Measurements from ENCODE around the gene ARFGAP2. TPM values are rescaled to one million over a fixed set of nuclear protein-coding genes. Genes with fewer than 3 reads are reported as not detected.
A peak's percentile ranks its signal among the peaks of the same experiment; 100 is the strongest.

The ARFGAP2 gene
- total RNA-seq, 1 experiment from 2014 or later, result 73.5 TPM

DNA sequence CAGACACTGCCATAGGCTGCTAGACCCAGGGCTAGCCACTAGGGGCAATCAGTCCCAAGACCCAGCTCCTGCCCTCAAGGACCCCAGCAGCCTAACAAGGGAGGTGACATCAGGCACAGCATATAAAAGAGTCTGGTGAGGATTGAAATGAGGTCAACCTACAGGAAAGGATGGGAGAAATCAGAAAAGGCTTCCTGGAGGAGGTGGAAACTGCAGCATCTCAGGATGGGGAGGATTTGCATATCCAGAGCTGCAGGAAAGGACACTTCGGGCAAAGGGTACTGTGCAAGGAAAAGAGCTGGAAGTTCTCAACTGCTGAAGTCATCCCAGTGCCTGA lies 2.9 kb upstream of the ARFGAP2 start:
- no peaks in the 10 kb centered on the region for H3K27me3 ChIP-seq (ENCODE audit: insufficient read depth, low read length)
- no peak overlapping the region for H2AFZ ChIP-seq (ENCODE audit: low read depth, low read length, poor library complexity, severe bottlenecking)
- TF ChIP-seq POLR2AphosphoS5 (IDR thresholded peaks at IDR 0.05; ENCODE audit: low read depth, low read length) (no peak), RAD21 (IDR thresholded peaks at IDR 0.05; ENCODE audit: low read depth) (peak; percentile 55)
- TF ChIP-seq, protein P1, sequence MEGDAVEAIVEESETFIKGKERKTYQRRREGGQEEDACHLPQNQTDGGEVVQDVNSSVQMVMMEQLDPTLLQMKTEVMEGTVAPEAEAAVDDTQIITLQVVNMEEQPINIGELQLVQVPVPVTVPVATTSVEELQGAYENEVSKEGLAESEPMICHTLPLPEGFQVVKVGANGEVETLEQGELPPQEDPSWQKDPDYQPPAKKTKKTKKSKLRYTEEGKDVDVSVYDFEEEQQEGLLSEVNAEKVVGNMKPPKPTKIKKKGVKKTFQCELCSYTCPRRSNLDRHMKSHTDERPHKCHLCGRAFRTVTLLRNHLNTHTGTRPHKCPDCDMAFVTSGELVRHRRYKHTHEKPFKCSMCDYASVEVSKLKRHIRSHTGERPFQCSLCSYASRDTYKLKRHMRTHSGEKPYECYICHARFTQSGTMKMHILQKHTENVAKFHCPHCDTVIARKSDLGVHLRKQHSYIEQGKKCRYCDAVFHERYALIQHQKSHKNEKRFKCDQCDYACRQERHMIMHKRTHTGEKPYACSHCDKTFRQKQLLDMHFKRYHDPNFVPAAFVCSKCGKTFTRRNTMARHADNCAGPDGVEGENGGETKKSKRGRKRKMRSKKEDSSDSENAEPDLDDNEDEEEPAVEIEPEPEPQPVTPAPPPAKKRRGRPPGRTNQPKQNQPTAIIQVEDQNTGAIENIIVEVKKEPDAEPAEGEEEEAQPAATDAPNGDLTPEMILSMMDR (IDR thresholded peaks at IDR 0.05 in 2 of 3, conservative IDR thresholded peaks at IDR 0.05 in 1 of 3; ENCODE audit: borderline replicate concordance in 1 of 3, insufficient read depth in 1 of 3, low read depth in 2 of 3, low read length in 2 of 3), result peak; percentile 33 to 75 (median 65); a peak in 5 of 6 replicates
- ChIA-PET POLR2A (no interaction called here), CTCF (interaction anchor here (0.8 to 2.7 kb wide), 6 partner anchors 10 to 175 kb away, joined by 3 to 10 read pairs (median 3); partner anchors contain the start of gene DDB2), RAD21 (ENCODE audit: low non-redundant PET in 1 of 2, low total read pairs in 2 of 2, uncharacterized antibody in 2 of 2, unreplicated experiment in 2 of 2) (no interaction called here)
- H3K9me2 ChIP-seq (ENCODE audit: insufficient read depth), result no peaks in the 10 kb centered on the region
- intact Hi-C loops (cut with micrococcal nuclease), result loop anchor here (5.0 kb wide), 1 partner anchor 38 kb away; no protein-coding TSS in a partner anchor
- H3K4me3 ChIP-seq (replicated peaks in 1 of 2; ENCODE audit: low read depth in 1 of 2, low read length in 2 of 2), result no peak overlapping the region
- no peak overlapping the region for H3K27ac ChIP-seq (ENCODE audit: low read depth, low read length)
- no peaks in the 10 kb centered on the region for H3K9me3 ChIP-seq (ENCODE audit: control insufficient read depth in 1 of 2, insufficient read depth in 1 of 2, low read depth in 1 of 2, low read length in 2 of 2)
- no TSS peak for BruUV-seq (replicated peaks)
- H3K79me2 ChIP-seq (ENCODE audit: insufficient read depth, low read length), result peaks cover 41% of the 10 kb centered on the region
- no peak overlapping the region for H3K9ac ChIP-seq (ENCODE audit: low read length)
- H3K36me3 ChIP-seq (ENCODE audit: control insufficient read depth in 1 of 2, insufficient read depth in 2 of 2, low read length in 2 of 2), result peaks cover 0 to 9% of the 10 kb centered on the region in 2 experiments; a peak in 1 of 4 replicates
- peaks cover 12 to 28% of the 10 kb centered on the region in 2 experiments; a peak in 3 of 4 replicates for H3K4me1 ChIP-seq (ENCODE audit: control insufficient read depth in 1 of 2, insufficient read depth in 2 of 2, low read length in 2 of 2)
- DNase-seq (ENCODE audit: low read depth, low spot score), result no peak
- no peaks in the 10 kb centered on the region for H4K20me1 ChIP-seq (ENCODE audit: insufficient read depth)
- no peak overlapping the region for H3K4me2 ChIP-seq (ENCODE audit: low read length)
- peak; percentile 23; the same call in 1 of the 2 replicates for ATAC-seq

DNA sequence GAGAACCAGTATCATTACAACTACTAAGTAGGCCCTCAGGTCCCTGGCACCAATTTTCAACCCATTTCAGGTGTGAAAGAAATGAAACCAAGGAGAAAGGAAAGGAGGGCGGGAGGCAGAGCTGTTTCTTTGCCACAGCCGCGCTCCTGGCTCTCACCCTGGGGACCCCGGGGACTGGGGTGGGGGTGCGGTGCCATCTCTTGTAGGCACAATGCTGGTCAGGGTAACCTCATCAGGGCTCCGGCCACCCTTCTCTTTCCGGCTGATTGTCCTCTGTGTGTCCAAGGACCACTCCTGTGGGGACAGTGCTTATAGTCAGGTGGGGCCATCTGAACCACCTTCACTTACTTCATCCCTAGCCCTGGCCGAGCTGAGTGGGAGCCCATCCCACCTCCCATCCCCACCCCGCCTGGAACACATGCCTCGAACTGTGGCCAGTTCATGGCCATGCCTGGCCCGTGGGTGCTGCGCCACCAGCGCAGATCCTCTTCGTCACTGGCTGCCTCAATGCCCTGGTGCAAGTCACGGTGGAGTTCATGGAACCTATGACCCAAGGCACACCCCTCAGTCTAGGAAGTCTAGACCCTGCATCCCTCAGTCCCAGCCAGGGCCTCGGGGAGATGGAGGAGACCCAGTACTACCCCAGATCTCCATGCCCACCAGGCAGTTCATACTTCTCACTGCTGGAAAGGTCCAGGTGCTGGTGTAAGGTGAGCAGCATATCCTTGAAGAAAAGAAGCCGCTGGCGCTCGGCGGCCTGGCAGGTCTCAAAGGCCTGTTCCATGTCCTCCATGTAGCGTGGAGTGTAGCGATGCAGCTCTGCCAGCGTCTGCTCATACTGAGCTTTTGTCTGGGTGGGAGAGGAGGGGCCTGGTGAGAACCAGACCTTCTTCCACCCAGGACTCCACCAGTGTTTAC lies 2.3 kb upstream of the ARFGAP2 start:
- Histone ChIP-seq H4K20me1 (ENCODE audit: insufficient read depth) (no peaks in the 10 kb centered on the region), H3K27ac (ENCODE audit: low read depth, low read length) (no peak overlapping the region), H3K9ac (ENCODE audit: low read length) (no peak overlapping the region), H3K79me2 (ENCODE audit: insufficient read depth, low read length) (peaks cover 39% of the 10 kb centered on the region), H3K36me3 (ENCODE audit: control insufficient read depth in 1 of 2, insufficient read depth in 2 of 2, low read length in 2 of 2) (peaks cover 0 to 10% of the 10 kb centered on the region in 2 experiments; a peak in 1 of 4 replicates), H3K4me1 (ENCODE audit: control insufficient read depth in 1 of 2, insufficient read depth in 2 of 2, low read length in 2 of 2) (peaks cover 11 to 24% of the 10 kb centered on the region in 2 experiments; a peak in 3 of 4 replicates), H3K4me2 (ENCODE audit: low read length) (no peak overlapping the region), H3K4me3 (replicated peaks in 1 of 2; ENCODE audit: low read depth in 1 of 2, low read length in 2 of 2) (no peak overlapping the region), H3K9me2 (ENCODE audit: insufficient read depth) (no peaks in the 10 kb centered on the region), H3K27me3 (ENCODE audit: insufficient read depth, low read length) (no peaks in the 10 kb centered on the region), H3K9me3 (ENCODE audit: control insufficient read depth in 1 of 2, insufficient read depth in 1 of 2, low read depth in 1 of 2, low read length in 2 of 2) (no peaks in the 10 kb centered on the region), H2AFZ (ENCODE audit: low read depth, low read length, poor library complexity, severe bottlenecking) (no peak overlapping the region)
- ATAC-seq (no peak), DNase-seq (ENCODE audit: low read depth, low spot score) (no peak)
- CTCF ChIA-PET, result interaction anchor here (0.8 to 2.7 kb wide), 7 partner anchors 11 to 176 kb away, joined by 3 to 11 read pairs (median 3); partner anchors contain the start of gene DDB2
- intact Hi-C loops (cut with micrococcal nuclease), result loop anchor here (5.0 kb wide), 1 partner anchor 38 kb away; no protein-coding TSS in a partner anchor
- RAD21 ChIA-PET (ENCODE audit: low non-redundant PET in 1 of 2, low total read pairs in 2 of 2, uncharacterized antibody in 2 of 2, unreplicated experiment in 2 of 2), result no interaction called here
- POLR2A ChIA-PET, result no interaction called here
- BruUV-seq (replicated peaks), result no TSS peak
- TF ChIP-seq YY1 (IDR thresholded peaks at IDR 0.05; ENCODE audit: extremely low read depth, insufficient replicate concordance, low read depth, low read length) (no peak), ATF3 (IDR thresholded peaks at IDR 0.05) (no peak), JUND (IDR thresholded peaks at IDR 0.05) (no peak), RAD21 (IDR thresholded peaks at IDR 0.05; ENCODE audit: low read depth) (no peak), TCF7L2 (IDR thresholded peaks at IDR 0.05; ENCODE audit: borderline replicate concordance, extremely low read depth, insufficient read depth, insufficient read length) (no peak), MAX (IDR thresholded peaks at IDR 0.05) (no peak), EZH2phosphoT487 (IDR thresholded peaks at IDR 0.05; ENCODE audit: borderline replicate concordance) (no peak), POLR2AphosphoS5 (IDR thresholded peaks at IDR 0.05; ENCODE audit: low read depth, low read length) (no peak), SP1 (IDR thresholded peaks at IDR 0.05; ENCODE audit: low read depth) (no peak), EGR1 (IDR thresholded peaks at IDR 0.05; ENCODE audit: low read depth) (no peak), ZBTB33 (IDR thresholded peaks at IDR 0.05; ENCODE audit: extremely low read depth, insufficient replicate concordance, low read length) (no peak), EZH2 (IDR thresholded peaks at IDR 0.05) (no peak)
